GM06990 (cell line): ENCODE measurements around the gene BMPR2.

Experiments used
- DNase-seq: peaks from one replicate; pipeline ENCODE4 v3.0.0-alpha.2; 2011; ENCODE audit not compliant: insufficient read length; ENCODE audit errors: extremely low read depth
- H3K27me3 ChIP-seq: replicated peaks from 2 replicates; pipeline ENCODE4 v1.6.0; 2011; ENCODE audit warnings: low read length; ENCODE audit not compliant: control insufficient read depth, insufficient read depth
- H3K36me3 ChIP-seq: 2 replicates; pipeline ENCODE4 v1.5.1; 2011; ENCODE audit warnings: low read length; ENCODE audit not compliant: control insufficient read depth, insufficient read depth
- H3K4me3 ChIP-seq: replicated peaks from 2 replicates; pipeline ENCODE4 v1.5.1; 2011; ENCODE audit warnings: low read depth, mild to moderate bottlenecking, control low read depth, low read length
- CTCF ChIP-seq: IDR thresholded peaks from 2 replicates; pipeline ENCODE4 v1.5.1; 2011; ENCODE audit warnings: low read length, control low read depth, mild to moderate bottlenecking, inconsistent platforms; ENCODE audit not compliant: insufficient read depth, poor library complexity, severe bottlenecking

BMPR2 gene

GRCh38 chr2:202375609-202376408 lies at the start of gene BMPR2:
Gene BMPR2 (plus strand): TSS chr2:202376327. CDS start chr2:202377475, 1,148 bp downstream.
- peak; percentile 90 for DNase-seq
- TF ChIP-seq CTCF: no peak
- Histone ChIP-seq H3K27me3 (no peaks in the 10 kb centered on the region), H3K36me3 (no peaks in the 10 kb centered on the region), H3K4me3 (peak within 1 kb of the TSS; percentile 94)

GRCh38 chr2:202327858-202328257 lies 48.3 kb upstream of the BMPR2 start:
- Histone ChIP-seq H3K36me3 (no peaks in the 10 kb centered on the region; the same call in none of the 2 replicates), H3K4me3 (no peak overlapping the region), H3K27me3 (no peaks in the 10 kb centered on the region)
- TF ChIP-seq CTCF: no peak
- DNase-seq: no peak

GRCh38 chr2:202335791-202336467 lies 40.2 kb upstream of the BMPR2 start:
- no peak overlapping the region for H3K4me3 ChIP-seq
- no peak for TF ChIP-seq CTCF
- DNase-seq: no peak
- H3K27me3 ChIP-seq: no peaks in the 10 kb centered on the region
- H3K36me3 ChIP-seq: no peaks in the 10 kb centered on the region

- H3K4me3 ChIP-seq: no peak overlapping the region
- H3K36me3 ChIP-seq: no peaks in the 10 kb centered on the region
- H3K27me3 ChIP-seq: no peaks in the 10 kb centered on the region
- DNase-seq: no peak
- no peak for TF ChIP-seq CTCF
Observed at GRCh38 chr2:202337151-202337550, 39.0 kb upstream of the BMPR2 start.

- no peaks in the 10 kb centered on the region for H3K36me3 ChIP-seq
- no peak for DNase-seq
- TF ChIP-seq CTCF: no peak
- no peak overlapping the region for H3K4me3 ChIP-seq
- H3K27me3 ChIP-seq: no peaks in the 10 kb centered on the region
Observed at GRCh38 chr2:202337706-202338346, 38.3 kb upstream of the BMPR2 start.
